H9 (cell line): ENCODE measurements around the gene IKZF1. TPM values are rescaled to one million over a fixed set of nuclear protein-coding genes. Genes with fewer than 3 reads are reported as not detected.

ENCODE experiments used
- DNase-seq: peaks from one replicate; pipeline ENCODE4 v3.0.0-alpha.2; 2017
- H2AFZ ChIP-seq: one replicate; pipeline ENCODE4 v1.6.1; 2013; ENCODE audit warnings: mild to moderate bottlenecking, low read length, control low read depth, moderate library complexity
- H2AK5ac ChIP-seq: 2 replicates; pipeline ENCODE4 v1.6.1; 2013; ENCODE audit warnings: low read length, control low read depth, mixed read lengths; ENCODE audit not compliant: insufficient read length
- H2BK120ac ChIP-seq: one replicate; pipeline ENCODE4 v1.6.1; 2013; ENCODE audit warnings: low read depth, mild to moderate bottlenecking, low read length, control low read depth, inconsistent platforms; ENCODE audit not compliant: poor library complexity, severe bottlenecking
- H2BK12ac ChIP-seq: 2 replicates; pipeline ENCODE4 v1.6.1; 2013; ENCODE audit warnings: low read length, control low read depth, mixed read lengths, low read depth; ENCODE audit not compliant: insufficient read length
- H2BK15ac ChIP-seq: 2 replicates; pipeline ENCODE4 v1.6.1; 2013; ENCODE audit warnings: low read depth, low read length, control low read depth
- H2BK20ac ChIP-seq: one replicate; pipeline ENCODE4 v1.6.1; 2013; ENCODE audit warnings: low read depth, mild to moderate bottlenecking, low read length, control low read depth, inconsistent platforms; ENCODE audit not compliant: poor library complexity, severe bottlenecking
- H2BK5ac ChIP-seq: 2 replicates; pipeline ENCODE4 v1.6.1; 2013; ENCODE audit warnings: low read length, control low read depth, mixed read lengths; ENCODE audit not compliant: insufficient read length
- H3K14ac ChIP-seq: 2 replicates; pipeline ENCODE4 v1.6.1; 2013; ENCODE audit warnings: low read length, control low read depth; ENCODE audit not compliant: insufficient read depth
- H3K18ac ChIP-seq: 2 replicates; pipeline ENCODE4 v1.6.1; 2013; ENCODE audit warnings: low read depth, mild to moderate bottlenecking, mixed read lengths, low read length, control low read depth; ENCODE audit not compliant: insufficient read length
- H3K23ac ChIP-seq: 2 replicates; pipeline ENCODE4 v1.6.1; 2013; ENCODE audit warnings: low read length, control low read depth, mixed read lengths, low read depth; ENCODE audit not compliant: insufficient read length
- H3K23me2 ChIP-seq: 2 replicates; pipeline ENCODE4 v1.6.1; 2013; ENCODE audit warnings: low read depth, mild to moderate bottlenecking, mixed read lengths, low read length, control low read depth; ENCODE audit not compliant: insufficient read length, poor library complexity, severe bottlenecking
- H3K27ac ChIP-seq: 2 replicates; pipeline ENCODE4 v1.5.1; 2013; ENCODE audit warnings: low read length, control low read depth, mixed read lengths, low read depth; ENCODE audit not compliant: insufficient read length
- H3K27me3 ChIP-seq: 2 replicates; pipeline ENCODE4 v1.6.1; 2013; ENCODE audit warnings: low read length, control low read depth, inconsistent platforms; ENCODE audit not compliant: insufficient read depth
- H3K4ac ChIP-seq: 2 replicates; pipeline ENCODE4 v1.6.1; 2013; ENCODE audit warnings: low read depth, mild to moderate bottlenecking, control low read depth, inconsistent platforms, low read length, moderate library complexity
- H3K4me1 ChIP-seq: 2 replicates; pipeline ENCODE4 v1.6.1; 2013; ENCODE audit warnings: low read length, control low read depth, inconsistent platforms; ENCODE audit not compliant: insufficient read depth
- H3K4me2 ChIP-seq: 2 replicates; pipeline ENCODE4 v1.6.1; 2013; ENCODE audit warnings: low read length, control low read depth, mixed read lengths; ENCODE audit not compliant: insufficient read length, insufficient read depth
- H3K56ac ChIP-seq: 2 replicates; pipeline ENCODE4 v1.6.1; 2013; ENCODE audit warnings: low read depth, mild to moderate bottlenecking, mixed read lengths, low read length, control low read depth; ENCODE audit not compliant: insufficient read length
- H3K79me1 ChIP-seq: 2 replicates; pipeline ENCODE4 v1.6.1; 2013; ENCODE audit warnings: low read depth, mild to moderate bottlenecking, moderate library complexity, low read length, control low read depth, inconsistent platforms; ENCODE audit not compliant: insufficient read depth, poor library complexity, severe bottlenecking
- H3K79me2 ChIP-seq: 2 replicates; pipeline ENCODE4 v1.6.1; 2013; ENCODE audit warnings: low read length, control low read depth, inconsistent platforms; ENCODE audit not compliant: insufficient read depth
- H3K9ac ChIP-seq: 2 replicates; pipeline ENCODE4 v1.6.1; 2013; ENCODE audit warnings: low read length, control low read depth, mixed read lengths; ENCODE audit not compliant: insufficient read length; ENCODE audit errors: extremely low read depth
- H3K9me3 ChIP-seq: one replicate; pipeline ENCODE4 v1.6.1; 2013; ENCODE audit warnings: low read depth, low read length, inconsistent platforms; ENCODE audit not compliant: control insufficient read depth
- H3T11ph ChIP-seq: one replicate; pipeline ENCODE4 v1.6.1; 2013; ENCODE audit warnings: mild to moderate bottlenecking, low read length, control low read depth, inconsistent platforms
- H4K20me1 ChIP-seq: one replicate; pipeline ENCODE4 v1.6.1; 2013; ENCODE audit not compliant: control insufficient read depth, insufficient read length, insufficient read depth
- H4K5ac ChIP-seq: 2 replicates; pipeline ENCODE4 v1.6.1; 2013; ENCODE audit warnings: low read depth, mild to moderate bottlenecking, mixed read lengths, low read length, control low read depth; ENCODE audit not compliant: insufficient read length
- H4K8ac ChIP-seq: replicated peaks from 2 replicates; pipeline ENCODE4 v1.6.1; 2013; ENCODE audit warnings: low read length, control low read depth, mixed read lengths, low read depth; ENCODE audit not compliant: insufficient read length
- H4K91ac ChIP-seq: 2 replicates; pipeline ENCODE4 v1.6.1; 2013; ENCODE audit warnings: low read depth, mild to moderate bottlenecking, moderate library complexity, mixed read lengths, low read length, control low read depth; ENCODE audit not compliant: insufficient read length
- H3K27ac Mint-ChIP-seq, 3 experiments: 2 replicates in 2 of 3; 3 replicates in 1 of 3; pipeline ENCODE4 v1.8.0; 2020 to 2021; ENCODE audit warnings: mixed read lengths in 3 of 3, mild to moderate bottlenecking in 1 of 3, moderate library complexity in 1 of 3
- H3K27me3 Mint-ChIP-seq: 2 replicates; pipeline ENCODE4 v1.8.0; 2021; ENCODE audit warnings: low read depth, mild to moderate bottlenecking, moderate library complexity, mixed read lengths
- H3K36me3 Mint-ChIP-seq, 3 experiments: 2 replicates in 2 of 3; 3 replicates in 1 of 3; pipeline ENCODE4 v1.8.0; 2020 to 2021; ENCODE audit warnings: low read depth in 3 of 3, mixed read lengths in 3 of 3; ENCODE audit not compliant: insufficient read depth in 1 of 3
- H3K4me1 Mint-ChIP-seq, 2 experiments: 2 replicates each; pipeline ENCODE4 v1.8.0; 2020; ENCODE audit warnings: mixed read lengths in 2 of 2
- H3K4me3 Mint-ChIP-seq, 2 experiments: 2 replicates in 1 of 2; 3 replicates in 1 of 2; pipeline ENCODE4 v1.8.0; 2020 to 2021; ENCODE audit warnings: mild to moderate bottlenecking in 2 of 2, mixed read lengths in 2 of 2, moderate library complexity in 1 of 2
- H3K9me3 Mint-ChIP-seq, 2 experiments: 2 replicates in 1 of 2; 3 replicates in 1 of 2; pipeline ENCODE4 v1.8.0; 2020; ENCODE audit warnings: mild to moderate bottlenecking in 2 of 2, mixed read lengths in 2 of 2, moderate library complexity in 1 of 2
- CTCF ChIP-seq: fragments of 200-600 bp; sonication (generic); conservative IDR thresholded peaks from 3 replicates; pipeline ENCODE4 v1.8.0; 2021; ENCODE audit warnings: antibody characterized with exemption, mild to moderate bottlenecking
- WGBS: extraction: QIAGEN DNeasy Blood & Tissue Kit; methylation state at CpG from one replicate; pipeline ENCODE4 v1.1.7; 2013; ENCODE audit warnings: missing lambda C conversion rate, low lambda C conversion rate, mixed read lengths; ENCODE audit not compliant: insufficient read length; ENCODE audit errors: extremely low coverage; 5-methylcytosine and 5-hydroxymethylcytosine counted together
- total RNA-seq: library from RNA; stranded (reverse); gene quantifications from 2 replicates; pipeline ENCODE4 v1.2.1, GENCODE V29; 2021

The IKZF1 gene
- total RNA-seq, 1 experiment from 2014 or later, result 0.98 TPM

- H4K20me1 ChIP-seq, result no peaks in the 10 kb centered on the region
- H3K27me3 ChIP-seq, result no peaks in the 10 kb centered on the region
- no peaks in the 10 kb centered on the region for H3K27me3 Mint-ChIP-seq
- H2BK12ac ChIP-seq, result no peak overlapping the region
- no peak overlapping the region for H4K91ac ChIP-seq
- no peak overlapping the region for H3K4me2 ChIP-seq
- no peak overlapping the region for H2AFZ ChIP-seq
- no peak overlapping the region for H2BK120ac ChIP-seq
- H3K56ac ChIP-seq, result no peak overlapping the region
- no peak overlapping the region for H3K9ac ChIP-seq
- TF ChIP-seq CTCF, result no peak
- H2BK20ac ChIP-seq, result no peak overlapping the region
- H3K79me2 ChIP-seq, result no peaks in the 10 kb centered on the region
- H3K23me2 ChIP-seq, result no peaks in the 10 kb centered on the region
- no peak overlapping the region for H2BK5ac ChIP-seq
- H2BK15ac ChIP-seq, result no peak overlapping the region
- H3K27ac Mint-ChIP-seq, result no peak overlapping the region
- no peak overlapping the region for H4K5ac ChIP-seq
- peaks cover 6% of the 10 kb centered on the region in 2 experiments; a peak in 2 of 4 replicates for H3K4me1 Mint-ChIP-seq
- no peaks in the 10 kb centered on the region for H3K36me3 Mint-ChIP-seq
- no peak for DNase-seq
- no peaks in the 10 kb centered on the region for H3K79me1 ChIP-seq
- H4K8ac ChIP-seq, result no peak overlapping the region
- H3K14ac ChIP-seq, result no peak overlapping the region
- H3K23ac ChIP-seq, result no peak overlapping the region
- no peak overlapping the region for H3T11ph ChIP-seq
- H2AK5ac ChIP-seq, result no peak overlapping the region
- H3K18ac ChIP-seq, result no peak overlapping the region
- H3K9me3 ChIP-seq, result no peaks in the 10 kb centered on the region
- no CpG with 5 or more reads among the region's 6 CpGs for WGBS
- no peak overlapping the region for H3K4ac ChIP-seq
- no peak overlapping the region for H3K4me3 Mint-ChIP-seq
- H3K27ac ChIP-seq, result no peak overlapping the region
- H3K9me3 Mint-ChIP-seq, result no peaks in the 10 kb centered on the region
- H3K4me1 ChIP-seq, result no peaks in the 10 kb centered on the region
Observed at GRCh38 chr7:50367570-50367969, 63.1 kb downstream of the IKZF1 start.
